KBM-7 (cell line): ENCODE data around the gene SIGLEC14.

Experiments
- DNase-seq: peaks from one replicate; pipeline ENCODE4 v3.0.0-alpha.2; 2015
- in situ Hi-C: fragments of 300-500 bp; cut with MboI; formaldehyde crosslinking; loops from 2 replicates; pipeline ENCODE4 v1.14.3; 2020; ENCODE audit warnings: low sequenced_read_pairs, low pct_unique_long_range_greater_than_20kb, mixed read lengths

SIGLEC14 gene

DNA sequence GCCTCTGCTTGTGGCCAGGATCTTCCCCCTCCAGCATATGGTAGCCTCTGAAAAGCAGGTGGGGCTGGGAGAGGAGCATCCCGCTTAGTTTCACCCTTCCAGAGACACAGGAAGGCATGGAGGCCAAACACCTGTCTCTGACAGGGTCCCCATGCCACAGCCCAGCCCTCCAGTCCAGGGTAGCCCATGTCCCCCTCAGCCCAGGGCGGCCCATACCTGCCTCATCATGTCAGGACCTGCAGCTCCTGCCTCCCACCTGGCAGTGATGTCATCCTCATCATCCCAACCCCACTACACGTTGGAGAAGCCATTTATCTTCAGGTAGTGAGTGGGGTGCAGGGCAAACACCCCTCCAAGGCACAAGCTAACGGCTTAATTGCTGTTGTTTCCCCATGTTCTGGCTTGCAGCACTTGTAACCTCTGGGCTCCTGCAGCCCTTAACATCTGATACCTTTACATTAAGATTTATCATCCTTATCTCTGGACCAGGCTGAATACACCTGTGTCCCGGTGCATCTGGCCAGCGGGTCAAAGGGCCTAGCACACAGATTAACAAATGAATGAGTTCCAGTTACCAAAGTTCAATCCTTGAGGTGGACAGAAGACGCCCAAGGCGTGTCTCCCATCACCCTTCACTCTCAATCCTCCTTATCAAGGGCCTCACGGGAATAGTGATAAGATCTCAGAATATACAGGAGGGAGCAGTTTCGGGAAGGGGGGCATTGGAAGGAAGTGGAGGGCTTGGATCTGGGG is 53.3 kb downstream of the SIGLEC14 start:
- no peak for DNase-seq
- in situ Hi-C loops: no loop called here
